IPS DF 4.7 (cell line): ENCODE data around the gene FURIN.
"Not testable (repeated sequence)": the region's sequence is repeated elsewhere in the genome, so short reads cannot be mapped to it uniquely, and the experiment has no call there.

Source experiments
- DNase-seq: peaks from one replicate; pipeline ENCODE4 v3.0.0-alpha.2; 2013; ENCODE audit warnings: low spot score; ENCODE audit errors: extremely low read depth

The FURIN gene

DNA sequence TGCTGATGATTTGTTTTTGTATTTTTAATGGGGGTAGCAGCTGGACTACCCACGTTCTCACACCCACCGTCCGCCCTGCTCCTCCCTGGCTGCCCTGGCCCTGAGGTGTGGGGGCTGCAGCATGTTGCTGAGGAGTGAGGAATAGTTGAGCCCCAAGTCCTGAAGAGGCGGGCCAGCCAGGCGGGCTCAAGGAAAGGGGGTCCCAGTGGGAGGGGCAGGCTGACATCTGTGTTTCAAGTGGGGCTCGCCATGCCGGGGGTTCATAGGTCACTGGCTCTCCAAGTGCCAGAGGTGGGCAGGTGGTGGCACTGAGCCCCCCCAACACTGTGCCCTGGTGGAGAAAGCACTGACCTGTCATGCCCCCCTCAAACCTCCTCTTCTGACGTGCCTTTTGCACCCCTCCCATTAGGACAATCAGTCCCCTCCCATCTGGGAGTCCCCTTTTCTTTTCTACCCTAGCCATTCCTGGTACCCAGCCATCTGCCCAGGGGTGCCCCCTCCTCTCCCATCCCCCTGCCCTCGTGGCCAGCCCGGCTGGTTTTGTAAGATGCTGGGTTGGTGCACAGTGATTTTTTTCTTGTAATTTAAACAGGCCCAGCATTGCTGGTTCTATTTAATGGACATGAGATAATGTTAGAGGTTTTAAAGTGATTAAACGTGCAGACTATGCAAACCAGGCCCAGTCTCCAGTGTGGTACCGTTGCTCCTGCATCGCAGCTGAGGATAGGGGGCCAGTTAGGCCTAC, 14.6 kb downstream of the FURIN start:
- DNase-seq, result no peak

DNA sequence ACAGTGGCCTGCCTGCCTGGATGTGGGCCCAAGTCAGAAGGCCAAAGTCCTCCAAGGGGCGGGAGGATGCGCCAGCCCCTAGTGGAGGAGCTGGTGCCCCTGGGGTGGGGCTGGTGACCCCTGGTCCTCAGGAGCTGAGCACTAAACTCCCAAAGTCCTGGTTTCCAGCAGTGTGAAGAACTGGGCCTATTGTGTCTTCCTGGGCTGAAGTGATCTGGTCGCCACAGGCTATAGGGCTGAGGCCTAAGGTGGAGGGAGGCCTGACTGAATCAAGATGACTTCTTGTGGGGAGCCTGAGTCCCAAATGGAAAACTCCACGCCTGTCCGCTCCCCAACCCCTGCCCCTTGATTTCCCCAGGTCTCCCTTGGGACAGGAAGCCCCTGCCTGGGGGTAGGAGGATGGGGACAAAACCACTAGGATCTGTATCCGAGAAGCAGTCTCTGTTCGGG, 15.2 kb downstream of the FURIN start:
- DNase-seq, result no peak

DNA sequence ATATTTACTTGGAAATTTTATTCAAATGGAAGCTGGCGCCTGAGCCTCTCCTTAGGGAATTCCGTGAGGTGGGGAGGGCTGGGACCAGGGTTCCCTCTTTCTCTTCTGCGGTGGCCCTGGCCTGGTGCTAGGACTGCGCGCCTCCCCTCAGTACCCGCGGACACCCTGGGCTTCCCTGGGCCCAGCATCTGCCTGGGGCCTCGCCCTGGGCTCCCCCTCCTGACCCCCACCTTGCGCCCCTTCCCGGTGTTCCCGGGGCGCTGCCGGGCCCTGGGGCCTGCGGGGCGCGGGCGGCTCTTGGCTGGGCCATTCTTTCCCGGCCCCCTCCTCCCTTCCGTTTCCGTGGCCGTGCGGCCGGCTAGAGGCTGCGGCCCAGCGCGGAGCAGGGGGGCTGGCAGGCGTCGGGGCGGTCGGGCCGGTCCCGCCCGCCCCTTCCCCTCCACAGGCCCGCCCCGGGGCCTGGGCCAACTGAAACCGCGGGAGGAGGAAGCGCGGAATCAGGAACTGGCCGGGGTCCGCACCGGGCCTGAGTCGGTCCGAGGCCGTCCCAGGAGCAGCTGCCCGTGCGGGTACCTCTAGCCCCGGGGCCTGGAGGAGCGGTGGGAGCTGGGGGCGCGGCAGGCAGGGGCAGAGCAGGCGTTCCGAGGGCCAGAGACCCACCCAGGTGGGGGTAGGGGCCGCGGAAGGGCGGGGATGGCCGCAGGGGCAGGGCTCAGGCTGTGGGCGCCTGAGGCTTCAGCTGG, 15.8 kb downstream of the FURIN start, which contains the start of gene FES:
FES (plus strand) TSS at position 529 of the 743 bp plus-strand sequence. CDS start 542 bp downstream, outside the sequence.
- no peak for DNase-seq

DNA sequence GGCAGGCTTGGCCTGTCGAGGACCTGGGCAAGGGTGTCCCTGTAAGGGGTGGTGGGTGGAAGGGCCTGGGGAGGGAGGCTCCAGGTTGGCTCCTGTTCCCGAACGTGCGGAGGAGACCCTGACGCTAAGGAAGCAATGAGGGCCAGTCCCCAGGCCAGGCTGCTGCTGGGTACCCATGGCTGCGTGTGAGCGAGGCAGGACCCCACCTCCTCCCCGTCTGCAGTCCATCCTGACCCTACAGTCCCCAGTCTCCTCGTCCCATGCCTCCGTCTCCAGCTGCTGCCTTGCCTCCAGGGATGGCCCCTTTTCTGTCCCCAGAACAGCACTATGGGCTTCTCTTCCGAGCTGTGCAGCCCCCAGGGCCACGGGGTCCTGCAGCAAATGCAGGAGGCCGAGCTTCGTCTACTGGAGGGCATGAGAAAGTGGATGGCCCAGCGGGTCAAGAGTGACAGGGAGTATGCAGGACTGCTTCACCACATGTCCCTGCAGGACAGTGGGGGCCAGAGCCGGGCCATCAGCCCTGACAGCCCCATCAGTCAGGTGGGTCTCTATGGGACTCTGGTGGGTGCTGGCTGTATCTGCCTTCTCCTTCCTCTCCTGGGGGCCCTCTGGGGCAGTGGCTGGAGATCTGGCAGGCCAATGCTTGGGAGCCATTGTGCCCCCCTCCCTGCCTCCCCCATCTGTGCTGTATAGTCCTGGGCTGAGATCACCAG, 16.5 kb downstream of the FURIN start:
- no peak for DNase-seq

DNA sequence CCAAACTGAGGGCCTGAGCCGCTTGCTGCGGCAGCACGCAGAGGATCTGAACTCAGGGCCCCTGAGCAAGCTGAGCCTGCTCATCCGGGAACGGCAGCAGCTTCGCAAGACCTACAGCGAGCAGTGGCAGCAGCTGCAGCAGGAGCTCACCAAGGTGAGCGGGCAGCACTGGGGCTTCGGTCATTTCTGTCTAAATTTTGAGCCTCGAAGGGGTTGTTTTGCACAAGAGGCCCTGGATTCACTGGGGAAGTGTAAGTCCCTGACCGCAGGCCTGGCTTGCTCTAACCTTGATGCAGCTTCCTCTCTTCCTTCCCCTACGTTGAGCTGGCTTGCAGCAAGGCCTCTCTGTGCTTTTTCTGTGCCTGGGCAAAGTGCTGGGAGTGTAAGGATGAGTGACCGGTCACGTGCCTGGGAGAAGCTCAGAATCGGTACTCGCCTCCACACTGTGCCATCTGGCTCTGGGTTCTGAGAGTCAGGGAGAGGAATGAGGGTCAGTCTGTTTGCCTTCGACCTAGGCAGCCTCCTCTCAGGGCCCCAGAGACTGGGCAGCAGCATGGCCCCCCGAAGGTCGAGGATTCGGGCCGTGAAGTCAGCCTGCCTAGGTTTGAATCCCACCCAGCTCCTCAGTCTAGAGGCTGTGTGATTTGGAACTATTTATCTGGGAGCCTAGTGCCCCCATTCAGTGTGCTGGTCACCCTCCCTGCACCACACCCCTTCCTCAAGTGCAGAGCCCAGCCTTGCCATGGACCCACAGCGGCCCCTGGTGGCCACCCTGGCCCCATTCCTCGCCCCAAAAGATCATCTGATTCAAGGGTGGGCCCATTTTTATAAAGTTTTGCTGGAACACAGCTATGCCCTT, 17.3 kb downstream of the FURIN start:
- DNase-seq, result no peak

DNA sequence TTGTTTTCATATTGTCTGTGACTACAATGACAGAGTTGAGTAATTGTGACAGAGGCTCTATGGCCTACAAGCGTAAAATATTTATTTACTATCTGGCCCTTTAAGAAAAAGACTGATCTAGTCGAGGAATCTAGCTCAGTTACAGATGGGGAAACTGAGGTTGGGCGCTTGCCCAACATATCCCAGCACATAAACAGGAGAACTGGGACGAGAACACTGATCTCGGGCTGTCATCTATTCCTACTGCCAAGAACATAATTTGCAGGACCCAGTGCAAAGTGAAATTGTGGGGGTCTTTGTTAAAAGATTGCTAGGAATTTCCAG, 17.9 kb downstream of the FURIN start:
- DNase-seq, result no peak

DNA sequence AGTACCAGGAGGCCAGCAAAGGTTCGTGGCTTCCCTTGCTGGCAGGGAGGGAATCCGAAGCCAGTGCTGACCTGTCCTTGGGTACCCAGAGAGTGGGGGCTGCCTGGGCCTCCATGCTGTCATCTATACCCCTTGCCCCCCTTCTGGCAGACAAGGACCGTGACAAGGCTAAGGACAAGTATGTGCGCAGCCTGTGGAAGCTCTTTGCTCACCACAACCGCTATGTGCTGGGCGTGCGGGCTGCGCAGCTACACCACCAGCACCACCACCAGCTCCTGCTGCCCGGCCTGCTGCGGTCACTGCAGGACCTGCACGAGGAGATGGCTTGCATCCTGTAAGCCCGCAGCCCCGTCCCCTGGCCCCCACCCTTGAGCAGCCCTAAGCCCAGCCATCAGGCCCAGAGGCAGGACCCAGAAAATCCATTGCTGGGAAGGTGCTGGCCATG, 18.7 kb downstream of the FURIN start:
- DNase-seq, result no peak

DNA sequence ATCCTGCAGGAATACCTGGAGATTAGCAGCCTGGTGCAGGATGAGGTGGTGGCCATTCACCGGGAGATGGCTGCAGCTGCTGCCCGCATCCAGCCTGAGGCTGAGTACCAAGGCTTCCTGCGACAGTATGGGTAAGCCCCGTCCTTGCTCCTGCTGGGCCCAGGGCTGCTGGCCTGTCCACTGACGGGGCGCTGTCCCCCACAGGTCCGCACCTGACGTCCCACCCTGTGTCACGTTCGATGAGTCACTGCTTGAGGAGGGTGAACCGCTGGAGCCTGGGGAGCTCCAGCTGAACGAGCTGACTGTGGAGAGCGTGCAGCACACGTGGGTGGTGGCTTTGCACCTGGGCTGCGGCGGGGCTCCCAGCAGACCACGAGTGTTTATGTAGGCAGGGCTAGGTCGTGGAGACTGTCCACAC, 20.9 kb downstream of the FURIN start:
- no peak for DNase-seq

DNA sequence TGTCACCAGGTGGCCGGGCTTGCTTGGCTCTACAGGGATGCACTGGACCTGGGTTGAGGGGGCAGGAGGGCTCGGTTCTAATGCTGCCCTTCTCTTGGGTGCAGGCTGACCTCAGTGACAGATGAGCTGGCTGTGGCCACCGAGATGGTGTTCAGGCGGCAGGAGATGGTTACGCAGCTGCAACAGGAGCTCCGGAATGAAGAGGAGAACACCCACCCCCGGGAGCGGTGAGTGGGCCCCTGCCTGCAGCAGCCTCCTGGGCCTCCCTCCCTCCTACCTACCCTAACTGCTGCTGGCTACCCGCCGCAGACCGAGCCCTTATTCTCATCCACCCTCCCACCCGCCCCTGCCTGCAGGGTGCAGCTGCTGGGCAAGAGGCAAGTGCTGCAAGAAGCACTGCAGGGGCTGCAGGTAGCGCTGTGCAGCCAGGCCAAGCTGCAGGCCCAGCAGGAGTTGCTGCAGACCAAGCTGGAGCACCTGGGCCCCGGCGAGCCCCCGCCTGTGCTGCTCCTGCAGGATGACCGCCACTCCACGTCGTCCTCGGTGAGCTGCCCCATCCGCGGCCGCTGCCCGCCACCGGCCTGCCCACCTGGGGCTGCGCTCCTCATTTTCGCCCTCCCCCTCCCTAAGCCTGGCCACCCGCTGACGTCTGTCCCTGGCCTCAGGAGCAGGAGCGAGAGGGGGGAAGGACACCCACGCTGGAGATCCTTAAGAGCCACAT, 21.5 kb downstream of the FURIN start:
- no peak for DNase-seq

DNA sequence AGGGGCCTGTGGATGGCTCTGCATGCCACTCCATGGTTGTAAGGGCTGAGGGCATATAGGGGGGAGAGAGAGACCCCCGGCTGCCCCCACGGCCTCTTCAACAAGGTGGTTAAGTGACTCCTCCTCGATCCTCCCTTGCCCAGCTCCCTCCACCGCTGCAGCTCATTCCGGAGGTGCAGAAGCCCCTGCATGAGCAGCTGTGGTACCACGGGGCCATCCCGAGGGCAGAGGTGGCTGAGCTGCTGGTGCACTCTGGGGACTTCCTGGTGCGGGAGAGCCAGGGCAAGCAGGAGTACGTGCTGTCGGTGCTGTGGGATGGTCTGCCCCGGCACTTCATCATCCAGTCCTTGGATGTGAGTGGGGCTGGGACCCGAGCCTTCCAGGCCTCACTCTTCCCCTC, 22.5 kb downstream of the FURIN start:
- no peak for DNase-seq

DNA sequence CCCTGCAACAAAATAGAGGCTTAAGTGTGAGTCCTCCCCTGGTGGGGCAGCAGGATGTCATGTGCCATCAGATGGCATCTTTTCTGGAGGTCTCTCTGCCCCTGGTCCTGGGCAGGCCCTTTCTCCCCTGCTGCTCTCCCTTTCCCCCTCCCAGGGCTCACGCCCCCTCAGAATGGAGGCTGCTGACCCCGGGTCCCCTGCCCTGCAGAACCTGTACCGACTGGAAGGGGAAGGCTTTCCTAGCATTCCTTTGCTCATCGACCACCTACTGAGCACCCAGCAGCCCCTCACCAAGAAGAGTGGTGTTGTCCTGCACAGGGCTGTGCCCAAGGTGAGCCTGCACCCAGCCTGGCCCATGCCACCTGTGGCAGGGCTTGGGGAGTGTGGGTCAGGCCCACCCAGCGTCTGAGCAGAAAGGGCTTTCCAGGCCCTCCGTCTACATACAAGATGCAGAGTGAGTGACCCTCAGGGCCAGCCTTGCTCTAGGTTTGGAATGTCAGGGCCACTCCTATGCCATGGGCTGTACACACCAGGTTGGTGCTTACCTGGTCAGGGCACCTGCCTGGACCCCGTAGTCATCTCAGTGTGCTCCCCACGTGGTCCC, 23.1 kb downstream of the FURIN start:
- no peak for DNase-seq

DNA sequence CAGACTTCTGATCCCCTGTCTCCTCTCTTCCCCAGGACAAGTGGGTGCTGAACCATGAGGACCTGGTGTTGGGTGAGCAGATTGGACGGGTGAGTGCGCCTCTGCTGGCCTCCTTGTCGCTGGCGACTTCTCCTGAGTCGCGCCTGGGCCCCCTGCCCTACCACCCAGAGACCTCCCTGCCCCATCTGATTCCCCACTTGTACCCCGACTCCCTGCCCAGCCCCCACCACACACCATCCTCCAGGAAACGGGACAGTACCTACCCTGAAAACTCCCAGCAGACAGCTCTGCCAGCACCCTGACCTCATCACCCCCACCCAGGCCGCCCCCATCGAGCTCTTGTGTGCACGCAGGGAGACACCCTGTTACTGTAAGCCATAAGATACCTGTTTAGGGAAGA, 23.6 kb downstream of the FURIN start:
- no peak for DNase-seq

DNA sequence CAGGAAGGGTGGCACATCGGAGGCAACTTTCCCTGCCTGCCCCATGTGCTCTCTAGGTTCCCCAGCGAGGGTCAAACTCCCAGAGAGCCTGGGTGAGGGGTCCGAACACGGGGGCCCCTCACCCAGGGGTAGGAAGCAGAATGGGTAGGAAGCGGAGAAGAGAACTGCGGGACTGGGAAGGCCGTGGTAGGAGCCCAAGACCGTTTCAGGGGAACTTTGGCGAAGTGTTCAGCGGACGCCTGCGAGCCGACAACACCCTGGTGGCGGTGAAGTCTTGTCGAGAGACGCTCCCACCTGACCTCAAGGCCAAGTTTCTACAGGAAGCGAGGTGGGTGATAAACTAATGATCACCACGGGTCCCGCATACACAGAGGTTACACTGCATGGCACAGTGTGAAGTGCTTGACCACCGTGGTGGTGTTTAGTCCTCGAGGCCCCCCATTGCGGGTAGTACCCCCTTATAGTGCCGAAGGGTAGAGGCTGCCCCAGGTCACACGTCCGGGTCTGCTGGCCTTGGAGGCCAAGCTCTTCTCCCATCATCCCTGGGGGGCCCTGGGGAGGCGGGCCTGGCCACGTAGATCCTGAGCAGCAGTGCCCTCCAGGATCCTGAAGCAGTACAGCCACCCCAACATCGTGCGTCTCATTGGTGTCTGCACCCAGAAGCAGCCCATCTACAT, 24.2 kb downstream of the FURIN start:
- no peak for DNase-seq

DNA sequence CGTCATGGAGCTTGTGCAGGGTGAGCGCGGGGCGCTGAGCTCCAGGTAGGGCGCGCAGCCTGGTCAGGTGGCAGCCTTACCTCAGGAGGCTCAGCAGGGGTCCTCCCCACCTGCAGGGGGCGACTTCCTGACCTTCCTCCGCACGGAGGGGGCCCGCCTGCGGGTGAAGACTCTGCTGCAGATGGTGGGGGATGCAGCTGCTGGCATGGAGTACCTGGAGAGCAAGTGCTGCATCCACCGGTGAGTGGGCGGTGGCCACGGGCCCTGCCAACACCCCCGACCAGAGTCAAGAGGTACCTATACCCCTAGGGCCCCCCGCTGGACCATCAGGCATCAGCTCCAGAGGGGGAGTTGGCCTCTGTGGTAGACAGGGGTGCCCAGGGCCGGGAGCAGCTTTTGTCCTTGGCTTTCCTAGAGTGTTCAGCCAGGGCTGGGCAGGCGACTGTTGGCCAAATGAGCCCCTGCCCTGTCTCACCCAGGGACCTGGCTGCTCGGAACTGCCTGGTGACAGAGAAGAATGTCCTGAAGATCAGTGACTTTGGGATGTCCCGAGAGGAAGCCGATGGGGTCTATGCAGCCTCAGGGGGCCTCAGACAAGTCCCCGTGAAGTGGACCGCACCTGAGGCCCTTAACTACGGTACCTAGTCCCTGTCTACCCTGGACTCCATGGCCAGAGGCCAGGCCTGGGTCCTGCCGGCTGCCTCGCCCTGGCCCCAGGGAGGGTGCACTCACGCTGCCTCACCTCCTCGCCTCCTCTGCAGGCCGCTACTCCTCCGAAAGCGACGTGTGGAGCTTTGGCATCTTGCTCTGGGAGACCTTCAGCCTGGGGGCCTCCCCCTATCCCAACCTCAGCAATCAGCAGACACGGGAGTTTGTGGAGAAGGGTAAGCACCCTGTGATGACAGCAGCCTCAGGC, 25.0 kb downstream of the FURIN start:
- DNase-seq, result no peak

DNA sequence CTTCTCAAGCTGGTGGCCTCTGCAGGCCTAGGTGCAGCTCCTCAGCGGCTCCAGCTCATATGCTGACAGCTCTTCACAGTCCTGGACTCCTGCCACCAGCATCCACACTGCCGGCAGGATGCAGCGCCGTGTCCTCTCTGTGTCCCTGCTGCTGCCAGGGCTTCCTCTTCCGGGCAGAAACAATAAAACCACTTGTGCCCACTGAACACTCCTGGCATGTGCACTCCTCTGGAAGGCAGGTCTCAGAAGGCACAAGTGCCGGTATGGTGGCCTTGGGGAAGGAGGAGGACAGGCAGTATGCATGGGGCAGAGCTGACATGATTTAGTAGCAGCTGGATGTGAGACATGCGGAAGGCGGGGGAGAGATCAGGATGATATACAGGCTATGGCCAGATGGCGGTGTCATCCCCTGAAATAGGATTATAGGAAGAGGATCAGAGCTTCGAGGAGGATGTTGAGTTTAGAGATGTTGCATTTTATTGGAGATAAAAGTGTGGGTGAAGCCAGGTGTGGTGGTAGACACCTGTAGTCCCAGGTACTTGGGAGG, 27.3 kb downstream of the FURIN start:
- DNase-seq, result no peak

DNA sequence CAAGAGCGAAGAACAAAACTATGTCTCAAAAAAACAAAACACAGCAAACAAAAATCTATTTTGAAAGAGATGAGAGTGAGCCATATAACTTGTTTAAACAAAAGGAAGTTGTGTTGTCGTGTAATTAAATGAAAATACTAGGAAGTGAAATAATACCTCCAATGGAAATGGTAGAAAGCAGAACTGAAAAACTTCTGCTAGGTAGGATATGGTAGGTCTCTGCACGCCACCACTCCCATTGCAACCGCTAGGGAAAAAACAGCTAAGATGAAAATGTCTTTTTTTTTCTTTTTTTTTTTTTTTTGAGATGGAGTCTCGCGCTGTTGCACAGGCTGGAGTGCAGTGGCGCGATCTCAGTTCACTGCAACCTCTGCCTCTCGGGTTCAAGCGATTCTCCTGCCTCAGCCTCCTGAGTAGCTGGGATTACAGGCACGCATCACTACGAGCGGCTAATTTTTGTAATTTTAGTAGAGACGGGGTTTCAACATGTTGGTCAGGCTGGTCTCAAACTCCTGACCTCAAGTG, 28.8 kb downstream of the FURIN start:
- DNase-seq, result not testable (repeated sequence)

DNA sequence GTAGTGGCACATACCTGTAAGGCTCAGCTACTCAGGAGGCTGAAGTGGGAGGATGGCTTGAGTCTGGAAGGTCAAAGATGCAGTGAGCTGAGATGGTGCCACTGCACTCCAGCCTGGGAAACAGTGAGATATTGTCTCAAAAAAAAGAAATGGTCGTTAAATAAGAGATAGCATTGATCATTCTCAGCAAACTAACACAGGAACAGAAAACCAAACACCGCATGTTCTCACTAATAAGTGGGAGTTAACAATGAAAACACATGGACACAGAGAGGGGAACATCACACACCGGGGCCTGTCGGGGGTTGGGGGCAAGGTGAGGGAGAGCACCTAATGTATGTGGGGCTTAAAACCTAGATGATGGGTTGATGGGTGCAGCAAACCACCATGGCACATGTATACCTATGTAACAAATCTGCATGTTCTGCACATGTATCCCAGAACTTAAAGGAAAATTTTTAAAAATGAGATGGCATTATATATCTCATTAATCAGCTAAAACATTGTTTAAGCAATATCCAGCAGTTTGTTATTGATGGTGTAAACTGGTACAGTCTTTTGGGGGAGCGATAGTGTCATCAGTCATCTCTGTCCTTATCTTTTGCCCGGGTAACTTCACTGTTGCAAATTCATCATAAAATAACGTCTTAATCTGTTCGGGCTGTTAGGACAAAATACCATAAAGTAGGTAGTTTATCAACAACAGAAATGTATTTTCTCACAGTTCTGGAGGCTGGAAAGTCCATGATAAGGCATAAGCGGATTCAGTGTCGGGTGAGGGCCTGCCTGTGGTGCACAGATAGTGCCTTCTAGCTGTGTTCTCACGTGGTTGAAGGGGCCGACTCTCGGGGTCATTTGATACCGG, 33.0 kb downstream of the FURIN start:
- no peak for DNase-seq
